ENCODE data around the gene SELENON.

The SELENON gene

GRCh38 chr1:25856856-25857255, 56.9 kb downstream of the SELENON start:
- DNase-seq (ENCODE audit: insufficient read length, low spot score) (no peak), FAIRE-seq (no peak)
- TF ChIP-seq POU2F2 (IDR thresholded peaks at IDR 0.05; ENCODE audit: low read depth, low read length) (no peak), PAX5 (IDR thresholded peaks at IDR 0.05; ENCODE audit: insufficient read depth, low read length, severe bottlenecking) (no peak), POLR2AphosphoS5 (IDR thresholded peaks at IDR 0.05; ENCODE audit: low read depth, low read length) (no peak), TAF1 (IDR thresholded peaks at IDR 0.05; ENCODE audit: low read depth, low read length) (no peak), POLR2A (IDR thresholded peaks at IDR 0.05; ENCODE audit: low read depth, low read length) (no peak), SPI1 (IDR thresholded peaks at IDR 0.05; ENCODE audit: low read depth, low read length) (no peak)

DNA sequence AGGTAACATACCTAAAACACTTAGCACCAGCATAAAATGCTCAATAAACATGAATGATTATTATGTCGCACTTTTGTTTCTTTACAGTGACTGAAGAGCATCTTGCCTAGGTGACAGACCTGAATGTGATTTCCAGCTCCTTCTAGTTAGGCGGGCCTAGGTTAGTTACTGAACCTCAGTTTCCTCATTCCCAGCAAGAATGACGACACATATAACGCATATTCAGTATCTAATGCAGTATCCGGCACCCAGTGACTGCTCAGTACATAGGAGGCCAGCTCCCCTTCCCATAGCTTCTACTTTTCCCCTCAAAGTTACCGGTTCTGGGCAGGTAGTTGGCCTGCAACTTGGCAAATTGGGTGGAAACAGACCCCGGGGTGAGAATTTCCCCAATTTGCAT, 58.5 kb downstream of the SELENON start:
- TF ChIP-seq POLR2AphosphoS5 (IDR thresholded peaks at IDR 0.05; ENCODE audit: low read depth, low read length) = no peak
- no peak for TF ChIP-seq POU2F2 (IDR thresholded peaks at IDR 0.05; ENCODE audit: low read depth, low read length)
- no peak for TF ChIP-seq TAF1 (IDR thresholded peaks at IDR 0.05; ENCODE audit: low read depth, low read length)
- TF ChIP-seq POLR2A (IDR thresholded peaks at IDR 0.05; ENCODE audit: low read depth, low read length) = no peak
- TF ChIP-seq SPI1 (IDR thresholded peaks at IDR 0.05; ENCODE audit: low read depth, low read length) = no peak
- no peak for TF ChIP-seq PAX5 (IDR thresholded peaks at IDR 0.05; ENCODE audit: insufficient read depth, low read length, severe bottlenecking)
- DNase-seq (ENCODE audit: insufficient read length, low spot score) (no peak), FAIRE-seq (peak; percentile 16)

DNA sequence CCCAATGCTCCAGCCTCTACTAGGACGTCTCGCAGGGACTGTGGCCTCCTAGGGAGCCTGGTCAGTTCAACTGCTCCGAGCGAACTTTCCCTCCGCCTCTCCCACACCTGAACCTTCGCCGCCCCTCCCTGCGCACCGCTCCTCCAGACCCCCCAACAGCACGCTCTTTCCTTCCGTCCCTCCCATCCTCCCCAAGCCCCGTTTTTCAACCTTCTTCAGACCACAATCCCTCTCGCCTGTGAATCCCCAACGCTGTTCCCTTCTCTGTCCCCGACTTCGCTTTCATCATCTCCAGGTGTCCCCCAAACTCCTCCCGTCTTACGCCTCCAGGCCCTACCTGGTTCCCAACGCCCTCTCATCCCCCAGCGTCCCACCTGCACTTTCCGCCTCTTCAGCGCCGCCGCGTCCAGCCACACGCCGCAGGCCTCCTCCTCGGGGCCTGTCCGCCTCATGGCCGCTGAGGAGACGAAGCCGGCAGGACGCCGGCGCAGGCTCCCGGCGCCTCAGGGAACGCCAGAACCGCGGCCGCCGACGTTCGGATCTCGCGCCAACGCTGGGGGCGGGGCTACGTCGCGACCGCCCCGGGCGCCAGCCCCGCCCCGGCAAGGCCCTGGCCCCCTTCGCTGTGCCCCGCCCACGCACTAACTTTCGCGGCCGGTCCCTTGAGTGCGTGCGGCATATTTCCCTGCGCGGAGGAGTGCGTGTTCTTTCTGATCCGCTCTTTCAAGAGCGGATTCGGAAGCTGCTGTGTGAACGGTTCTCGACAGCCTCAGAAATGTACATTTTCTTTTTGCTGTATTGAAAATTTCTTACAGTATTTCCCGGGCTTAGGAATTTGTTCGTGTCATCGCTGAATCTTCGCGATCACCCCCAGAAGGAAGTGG, 59.2 kb downstream of the SELENON start, which contains the start of gene AUNIP:
AUNIP (minus strand) TSS at position 552 of the 884 bp plus-strand sequence; CDS start at position 452, 100 bp downstream.
- DNase-seq (ENCODE audit: insufficient read length, low spot score) (peak; percentile 94), FAIRE-seq (peak; percentile 97)
- TF ChIP-seq PAX5 (IDR thresholded peaks at IDR 0.05; ENCODE audit: insufficient read depth, low read length, severe bottlenecking) (no peak), POLR2A (IDR thresholded peaks at IDR 0.05; ENCODE audit: low read depth, low read length) (peak; percentile 87), TAF1 (IDR thresholded peaks at IDR 0.05; ENCODE audit: low read depth, low read length) (peak; percentile 98), POU2F2 (IDR thresholded peaks at IDR 0.05; ENCODE audit: low read depth, low read length) (peak; percentile 18; the same call in 1 of the 2 replicates), POLR2AphosphoS5 (IDR thresholded peaks at IDR 0.05; ENCODE audit: low read depth, low read length) (peak; percentile 90), SPI1 (IDR thresholded peaks at IDR 0.05; ENCODE audit: low read depth, low read length) (no peak; the same call in 1 of the 2 replicates)

GRCh38 chr1:25861316-25862286, 61.6 kb downstream of the SELENON start:
- DNase-seq (ENCODE audit: insufficient read length, low spot score) (no peak), FAIRE-seq (no peak)
- TF ChIP-seq SPI1 (IDR thresholded peaks at IDR 0.05; ENCODE audit: low read depth, low read length) (no peak), POLR2A (IDR thresholded peaks at IDR 0.05; ENCODE audit: low read depth, low read length) (no peak), PAX5 (IDR thresholded peaks at IDR 0.05; ENCODE audit: insufficient read depth, low read length, severe bottlenecking) (no peak), POU2F2 (IDR thresholded peaks at IDR 0.05; ENCODE audit: low read depth, low read length) (no peak), POLR2AphosphoS5 (IDR thresholded peaks at IDR 0.05; ENCODE audit: low read depth, low read length) (no peak), TAF1 (IDR thresholded peaks at IDR 0.05; ENCODE audit: low read depth, low read length) (no peak)

DNA sequence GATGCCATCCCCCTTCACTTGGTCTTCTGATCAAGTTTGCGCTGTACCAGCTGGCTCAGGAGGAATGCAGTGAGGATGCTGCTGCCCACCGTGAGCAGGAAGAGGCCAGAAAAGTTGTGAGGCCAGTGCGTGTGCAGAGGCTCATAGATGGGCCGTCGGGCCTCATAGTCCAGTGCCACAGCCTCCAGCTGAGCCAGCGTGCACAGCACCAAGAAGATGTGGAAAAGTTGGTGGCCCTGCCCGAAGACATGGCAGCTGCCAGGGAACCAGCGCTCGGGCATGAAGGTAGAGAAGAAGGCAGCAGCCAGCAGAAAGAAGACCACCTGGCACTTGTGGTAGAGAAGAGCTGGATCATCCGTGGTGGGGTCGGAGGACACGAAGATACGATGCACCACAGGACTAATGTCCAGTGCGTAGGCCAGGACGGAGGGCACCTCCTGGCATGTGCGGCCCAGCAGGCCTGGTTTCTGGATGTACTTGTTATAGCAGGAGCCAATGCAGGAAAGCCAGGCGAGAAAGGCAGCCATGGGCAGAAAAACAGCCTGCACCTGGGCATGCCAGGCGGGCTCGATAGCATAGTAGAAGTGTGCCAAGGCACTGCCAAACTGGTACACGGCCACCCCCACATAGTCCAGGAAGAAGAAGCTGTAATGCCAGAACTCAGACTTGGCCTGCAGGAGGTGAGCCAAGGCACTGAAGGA, 62.9 kb downstream of the SELENON start:
- FAIRE-seq = no peak
- TF ChIP-seq TAF1 (IDR thresholded peaks at IDR 0.05; ENCODE audit: low read depth, low read length) (no peak), POU2F2 (IDR thresholded peaks at IDR 0.05; ENCODE audit: low read depth, low read length) (no peak), POLR2AphosphoS5 (IDR thresholded peaks at IDR 0.05; ENCODE audit: low read depth, low read length) (no peak), SPI1 (IDR thresholded peaks at IDR 0.05; ENCODE audit: low read depth, low read length) (no peak), POLR2A (IDR thresholded peaks at IDR 0.05; ENCODE audit: low read depth, low read length) (no peak), PAX5 (IDR thresholded peaks at IDR 0.05; ENCODE audit: insufficient read depth, low read length, severe bottlenecking) (no peak)
- DNase-seq (ENCODE audit: insufficient read length, low spot score) = no peak

DNA sequence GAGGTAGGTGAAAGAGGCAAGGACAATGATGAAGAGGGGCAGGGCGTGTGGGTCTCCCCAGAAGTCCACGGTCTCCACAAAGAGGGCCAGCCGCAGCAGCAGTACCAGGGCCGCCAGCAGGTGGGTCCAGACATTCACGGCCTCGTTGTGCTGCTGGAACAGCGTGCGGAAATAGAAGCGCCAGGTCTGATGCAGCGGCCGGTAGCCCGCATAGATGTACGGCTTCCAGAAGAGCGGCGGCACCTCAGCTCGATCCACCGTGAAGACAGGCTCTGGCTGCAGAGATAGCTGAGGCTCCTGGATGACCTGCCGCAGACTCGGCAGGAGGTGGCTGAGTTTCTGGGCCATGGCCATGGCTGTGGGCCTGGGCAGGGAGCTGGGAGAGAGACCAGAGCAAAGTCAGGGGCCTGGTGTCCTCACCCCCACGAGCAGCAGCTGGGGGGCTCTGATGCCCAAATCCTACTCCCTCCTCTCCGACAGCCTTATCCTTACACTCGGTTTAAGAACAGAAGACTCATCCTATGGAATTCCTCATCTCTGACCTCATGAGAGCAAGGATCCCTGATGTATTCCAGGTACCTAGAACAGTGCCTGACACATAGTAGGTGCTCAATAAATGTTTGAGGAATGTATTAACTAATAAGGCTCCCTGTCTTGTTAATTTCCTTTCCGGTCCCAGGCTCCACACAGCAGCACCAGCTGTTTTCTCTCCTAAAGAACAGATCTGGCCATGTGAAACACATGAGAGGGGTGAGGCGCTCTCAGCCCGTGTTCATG, 63.7 kb downstream of the SELENON start:
- TF ChIP-seq POLR2A (IDR thresholded peaks at IDR 0.05; ENCODE audit: low read depth, low read length) (no peak), PAX5 (IDR thresholded peaks at IDR 0.05; ENCODE audit: insufficient read depth, low read length, severe bottlenecking) (no peak), POU2F2 (IDR thresholded peaks at IDR 0.05; ENCODE audit: low read depth, low read length) (no peak), TAF1 (IDR thresholded peaks at IDR 0.05; ENCODE audit: low read depth, low read length) (no peak), POLR2AphosphoS5 (IDR thresholded peaks at IDR 0.05; ENCODE audit: low read depth, low read length) (no peak), SPI1 (IDR thresholded peaks at IDR 0.05; ENCODE audit: low read depth, low read length) (no peak)
- DNase-seq (ENCODE audit: insufficient read length, low spot score) (no peak), FAIRE-seq (no peak)

GRCh38 chr1:25864434-25864833, 64.4 kb downstream of the SELENON start:
- no peak for FAIRE-seq

More at GRCh38 chr1:25864434-25864833, 64.4 kb downstream of the SELENON start:
- TF ChIP-seq POLR2A (IDR thresholded peaks at IDR 0.05; ENCODE audit: low read depth, low read length) (no peak), SPI1 (IDR thresholded peaks at IDR 0.05; ENCODE audit: low read depth, low read length) (no peak), PAX5 (IDR thresholded peaks at IDR 0.05; ENCODE audit: insufficient read depth, low read length, severe bottlenecking) (no peak), POLR2AphosphoS5 (IDR thresholded peaks at IDR 0.05; ENCODE audit: low read depth, low read length) (no peak), POU2F2 (IDR thresholded peaks at IDR 0.05; ENCODE audit: low read depth, low read length) (no peak)
- no peak for DNase-seq (ENCODE audit: insufficient read length, low spot score)

Data from GM12891 (cell line).